C4-2B (cell line): ENCODE data around the gene RAB11FIP5.

Source experiments
- H3K27ac ChIP-seq: fragments of 450-650 bp; 2 replicates; pipeline ENCODE4 v1.5.1; 2017
- ZFX ChIP-seq: fragments of 450-650 bp; IDR thresholded peaks from 2 replicates; pipeline ENCODE4 v1.6.1; 2017
- TF ChIP-seq, protein P1 (sequence below): fragments of 450-650 bp; conservative IDR thresholded peaks from 2 replicates; pipeline ENCODE4 v1.5.1; 2017; ENCODE audit warnings: mild to moderate bottlenecking

RAB11FIP5 gene

DNA sequence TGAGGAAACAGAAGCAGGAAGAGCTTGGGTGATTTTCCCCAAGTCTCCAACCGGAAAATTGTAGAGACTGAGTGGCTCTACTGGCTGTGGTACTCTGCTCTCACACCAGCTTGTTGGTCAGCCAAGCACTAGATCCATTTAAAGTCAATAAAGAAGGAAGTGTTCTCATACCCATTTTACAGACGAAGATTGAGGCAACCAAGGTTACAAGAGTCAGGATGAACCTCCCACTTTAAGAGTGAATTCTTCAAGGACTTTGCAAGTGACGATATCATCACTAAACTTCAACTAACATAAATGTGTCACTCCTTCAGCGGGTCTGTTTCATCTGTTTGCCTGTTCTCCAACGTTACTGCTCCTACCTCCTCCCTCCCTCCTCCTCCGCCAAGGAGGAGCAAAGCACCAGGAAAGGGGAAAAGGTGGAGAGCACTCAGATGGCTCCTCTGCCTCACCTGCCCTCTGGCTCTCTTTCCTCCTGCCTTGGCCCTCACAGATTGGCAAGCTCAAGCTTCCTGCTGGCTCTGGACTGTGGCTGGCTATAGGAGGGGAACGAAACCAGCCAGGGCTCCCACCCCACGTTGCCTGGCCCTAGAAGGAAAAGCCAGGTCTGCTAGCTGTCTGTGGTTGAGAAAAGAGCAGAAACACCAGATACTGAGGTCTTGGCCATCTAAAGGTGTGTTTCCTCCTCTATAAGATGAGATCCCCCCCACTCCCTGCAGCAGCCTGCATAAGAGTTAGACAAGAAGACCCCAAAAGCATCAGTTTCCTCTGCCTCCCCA lies 3.6 kb upstream of the RAB11FIP5 start:
- H3K27ac ChIP-seq: no peak overlapping the region
- TF ChIP-seq, protein P1, sequence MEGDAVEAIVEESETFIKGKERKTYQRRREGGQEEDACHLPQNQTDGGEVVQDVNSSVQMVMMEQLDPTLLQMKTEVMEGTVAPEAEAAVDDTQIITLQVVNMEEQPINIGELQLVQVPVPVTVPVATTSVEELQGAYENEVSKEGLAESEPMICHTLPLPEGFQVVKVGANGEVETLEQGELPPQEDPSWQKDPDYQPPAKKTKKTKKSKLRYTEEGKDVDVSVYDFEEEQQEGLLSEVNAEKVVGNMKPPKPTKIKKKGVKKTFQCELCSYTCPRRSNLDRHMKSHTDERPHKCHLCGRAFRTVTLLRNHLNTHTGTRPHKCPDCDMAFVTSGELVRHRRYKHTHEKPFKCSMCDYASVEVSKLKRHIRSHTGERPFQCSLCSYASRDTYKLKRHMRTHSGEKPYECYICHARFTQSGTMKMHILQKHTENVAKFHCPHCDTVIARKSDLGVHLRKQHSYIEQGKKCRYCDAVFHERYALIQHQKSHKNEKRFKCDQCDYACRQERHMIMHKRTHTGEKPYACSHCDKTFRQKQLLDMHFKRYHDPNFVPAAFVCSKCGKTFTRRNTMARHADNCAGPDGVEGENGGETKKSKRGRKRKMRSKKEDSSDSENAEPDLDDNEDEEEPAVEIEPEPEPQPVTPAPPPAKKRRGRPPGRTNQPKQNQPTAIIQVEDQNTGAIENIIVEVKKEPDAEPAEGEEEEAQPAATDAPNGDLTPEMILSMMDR: no peak
- no peak for TF ChIP-seq ZFX

DNA sequence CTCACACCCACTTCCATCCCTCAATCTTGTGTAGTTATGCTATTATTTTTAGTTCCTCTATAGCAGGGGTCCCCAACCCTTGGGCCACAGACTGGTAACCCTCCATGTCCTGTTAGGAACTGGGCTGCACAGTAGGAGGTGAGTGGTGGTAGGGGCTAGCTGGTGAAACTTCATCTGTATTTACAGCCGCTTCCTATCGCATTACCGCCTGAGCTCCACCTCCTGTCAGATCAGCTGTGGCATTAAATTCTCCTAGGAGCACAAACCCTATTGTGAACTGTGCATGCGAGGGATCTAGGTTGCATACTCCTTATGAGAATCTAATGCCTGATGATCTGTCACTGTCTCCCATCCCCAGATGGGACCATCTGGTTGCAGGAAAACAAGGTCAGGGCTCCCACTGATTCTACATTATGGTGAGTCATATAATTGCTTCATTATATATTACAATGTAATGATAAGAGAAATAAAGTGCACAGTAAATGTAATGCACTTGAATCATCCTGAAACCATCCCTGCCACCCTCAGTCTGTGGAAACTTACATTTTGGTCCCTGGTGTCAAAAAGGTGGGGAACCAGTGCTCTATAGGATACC lies 1.6 kb upstream of the RAB11FIP5 start:
- TF ChIP-seq ZFX: no peak
- TF ChIP-seq, protein P1: no peak
- H3K27ac ChIP-seq: no peak overlapping the region

DNA sequence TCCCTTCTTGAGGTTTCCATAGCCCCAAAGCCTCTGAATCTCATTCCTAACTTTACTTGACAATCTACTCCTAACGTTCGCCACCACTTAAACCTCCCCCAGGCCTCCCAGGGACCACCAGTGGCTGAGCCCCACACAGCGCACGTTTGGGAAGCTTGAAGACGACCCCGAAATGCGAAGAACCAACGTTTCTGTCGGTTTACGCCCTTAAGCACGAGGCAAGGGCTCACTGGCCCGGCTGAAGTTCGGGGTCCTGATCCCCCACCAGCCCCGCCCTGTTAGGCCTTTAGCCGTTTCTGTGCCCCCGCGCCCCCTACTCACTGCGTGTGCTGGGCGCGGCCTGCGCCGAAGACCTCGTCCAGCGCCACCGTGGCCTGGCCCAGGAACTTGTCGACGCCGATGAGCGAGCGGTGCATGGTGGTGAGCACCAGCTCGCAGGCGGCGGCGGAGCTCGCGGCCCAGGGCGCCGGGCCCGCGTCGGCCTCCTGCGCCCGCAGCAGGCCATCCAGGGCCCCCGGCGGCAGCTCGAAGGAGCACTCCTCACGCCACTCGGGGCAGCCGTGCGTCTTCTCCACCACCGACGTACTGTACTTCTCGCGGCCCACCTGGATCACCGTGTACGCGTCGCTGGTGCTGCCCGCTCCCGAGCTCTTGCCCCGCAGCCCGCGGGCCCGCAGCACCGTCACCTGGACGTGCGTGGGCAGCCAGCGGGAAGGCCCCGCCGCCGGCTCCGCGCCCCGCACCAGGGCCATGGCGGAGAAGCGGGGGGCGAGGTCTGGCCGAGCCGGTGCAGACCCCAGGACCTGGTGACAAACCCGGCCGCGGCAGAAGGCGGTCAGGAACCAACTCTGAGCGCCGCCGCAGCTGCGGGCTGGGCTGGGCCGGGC lies 479 bp downstream of the RAB11FIP5 start:
- TF ChIP-seq ZFX: peak; percentile 80
- TF ChIP-seq, protein P1: no peak
- peak overlapping the region; percentile 83 for H3K27ac ChIP-seq

DNA sequence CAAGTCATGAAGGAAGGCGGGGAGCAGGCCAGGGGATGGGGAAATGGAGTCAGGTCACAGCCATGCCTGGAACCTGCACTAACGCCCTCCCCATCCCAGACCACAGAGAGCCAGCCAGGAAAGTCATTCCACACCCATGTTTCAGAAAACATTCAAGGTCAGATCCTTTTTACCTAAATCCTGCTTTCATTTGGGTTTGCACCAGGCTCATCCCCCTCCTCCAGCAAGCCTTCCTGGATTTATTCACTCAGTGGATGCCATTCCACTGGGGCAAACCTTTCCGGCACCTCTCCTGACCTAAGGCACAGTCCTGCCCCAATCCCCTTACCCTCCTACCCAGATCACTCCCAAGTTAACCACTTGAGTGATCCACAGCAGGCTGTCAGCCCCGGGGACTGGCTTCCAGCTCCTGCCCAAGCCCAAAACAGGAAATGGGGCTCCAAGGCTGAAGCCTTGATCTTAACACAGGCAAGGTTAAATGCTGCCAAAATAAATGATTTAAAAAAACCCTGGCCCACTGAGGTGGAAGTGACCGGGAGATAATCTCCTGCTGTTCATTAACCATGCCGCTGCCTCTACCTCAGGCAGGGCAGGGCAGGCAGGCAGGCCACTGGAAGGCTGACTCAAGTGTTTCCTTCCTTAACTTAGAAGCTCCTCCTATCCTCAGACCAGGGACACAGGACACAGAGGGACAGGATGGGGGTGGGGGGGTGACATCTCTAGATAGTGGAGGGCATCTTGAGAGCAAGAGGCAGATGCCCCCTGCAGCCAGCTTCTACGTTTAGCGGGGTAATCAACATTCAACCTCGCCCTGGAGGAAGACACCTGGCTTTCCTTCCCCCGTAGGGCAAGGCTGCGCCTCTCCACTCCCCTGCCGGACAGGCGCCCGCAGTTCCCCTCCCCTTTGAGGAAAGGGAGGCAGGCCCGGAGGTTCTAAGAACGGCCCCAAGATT lies 1.4 kb downstream of the RAB11FIP5 start:
- H3K27ac ChIP-seq: peak overlapping the region; percentile 83
- TF ChIP-seq, protein P1: no peak
- TF ChIP-seq ZFX: no peak

DNA sequence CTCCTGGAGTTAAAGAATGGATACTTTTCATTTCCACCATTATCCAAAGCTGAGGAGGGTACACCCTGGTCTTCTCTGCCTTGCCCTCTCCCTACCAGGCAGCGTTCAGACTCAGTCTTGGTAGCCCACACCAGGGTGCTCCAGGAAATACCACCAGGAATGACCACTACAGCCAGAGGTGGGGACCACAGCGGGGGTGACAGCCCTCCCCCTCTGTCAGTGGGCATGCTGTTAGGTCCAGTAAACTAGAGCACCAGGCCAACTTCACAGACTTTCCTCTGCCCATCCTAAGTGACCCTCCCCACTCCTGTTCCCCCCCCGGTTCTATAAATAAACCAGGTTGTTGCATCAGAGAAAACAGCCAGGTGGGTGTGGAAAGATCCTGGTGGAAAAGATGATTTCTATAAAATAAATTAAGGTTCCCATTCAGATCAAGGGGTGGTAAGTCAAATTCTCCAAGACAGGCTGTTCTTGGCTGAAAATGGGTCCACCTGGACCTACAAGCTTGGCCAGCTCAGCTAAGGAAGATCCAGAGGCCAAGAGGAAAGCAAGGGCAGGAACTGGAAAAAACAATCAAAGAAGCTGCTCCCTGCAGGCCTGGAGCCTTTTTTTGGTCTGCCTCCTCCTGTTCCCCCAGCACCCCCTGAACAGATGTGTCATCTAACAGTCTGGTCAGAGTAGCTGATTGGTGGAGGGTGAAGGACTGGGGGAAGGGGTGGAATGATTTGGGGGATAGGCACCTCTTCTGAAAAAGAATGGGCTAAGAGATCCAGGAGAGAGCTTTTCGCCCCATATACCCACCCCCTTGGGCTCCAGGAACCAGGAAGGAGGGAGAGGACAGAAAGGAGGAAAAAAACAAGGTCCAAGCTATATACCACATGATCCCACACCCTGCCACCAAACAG lies 2.3 kb downstream of the RAB11FIP5 start:
- TF ChIP-seq, protein P1: no peak
- TF ChIP-seq ZFX: no peak
- peak overlapping the region; percentile 83 for H3K27ac ChIP-seq
